WTC11 (cell line): Measurements from ENCODE around the gene TAS2R16. TPM values are rescaled to one million over a fixed set of nuclear protein-coding genes. Genes with fewer than 3 reads are reported as not detected.

Source experiments
- ATAC-seq: fragments of 200-7000 bp; cut with Tn5 transposase; 2 replicates; pipeline ENCODE4 v1.10.0; 2021; ENCODE audit warnings: mild to moderate bottlenecking, moderate library complexity
- CTCF ChIA-PET: fragments of 300-600 bp; sonication (Branson Sonifier 250); formaldehyde crosslinking; loops from one replicate; lab custom pipeline; 2021; ENCODE audit warnings: antibody characterized with exemption; lab: Charles Lee
- POLR2A ChIA-PET: fragments of 350-600 bp; sonication (Branson Sonifier 250); formaldehyde crosslinking; loops from one replicate; lab custom pipeline; 2021; ENCODE audit warnings: antibody characterized with exemption; lab: Charles Lee
- DNase-seq: peaks from one replicate; pipeline ENCODE4 v3.0.0; 2021; ENCODE audit warnings: low spot score
- H3K27ac Mint-ChIP-seq: 2 replicates; pipeline ENCODE4 v1.8.0; 2021; ENCODE audit warnings: mixed read lengths
- H3K27me3 Mint-ChIP-seq: 2 replicates; pipeline ENCODE4 v1.8.0; 2021; ENCODE audit warnings: low read depth, mild to moderate bottlenecking, moderate library complexity, mixed read lengths
- H3K36me3 Mint-ChIP-seq: 2 replicates; pipeline ENCODE4 v1.8.0; 2021; ENCODE audit warnings: mixed read lengths
- H3K4me1 Mint-ChIP-seq: 2 replicates; pipeline ENCODE4 v1.8.0; 2022; ENCODE audit warnings: mixed read lengths
- H3K4me3 Mint-ChIP-seq: 2 replicates; pipeline ENCODE4 v1.8.0; 2021; ENCODE audit warnings: mild to moderate bottlenecking, moderate library complexity, mixed read lengths
- H3K9me3 Mint-ChIP-seq: 2 replicates; pipeline ENCODE4 v1.8.0; 2021; ENCODE audit warnings: mixed read lengths
- JAZF1 ChIP-seq: fragments of 250-450 bp; sonication (Bioruptor Pico); IDR thresholded peaks from 2 replicates; pipeline ENCODE4 v1.9.0; 2021; ENCODE audit warnings: moderate library complexity, mild to moderate bottlenecking, inconsistent platforms
- MXD4 ChIP-seq: fragments of 250-450 bp; sonication (Bioruptor Pico); IDR thresholded peaks from 2 replicates; pipeline ENCODE4 v1.8.0; 2021; ENCODE audit warnings: mild to moderate bottlenecking, moderate library complexity, borderline replicate concordance
- NR2C2 ChIP-seq: sonication (generic); formaldehyde crosslinking; IDR thresholded peaks from 2 replicates; pipeline ENCODE4 v1.8.0; 2022; ENCODE audit warnings: mild to moderate bottlenecking, missing genetic modification reagents
- RORB ChIP-seq: fragments of 250-450 bp; sonication (Bioruptor Pico); IDR thresholded peaks from 2 replicates; pipeline ENCODE4 v1.9.0; 2021; ENCODE audit warnings: mild to moderate bottlenecking
- SMAD4 ChIP-seq: sonication (generic); formaldehyde crosslinking; IDR thresholded peaks from 2 replicates; pipeline ENCODE4 v1.8.0; 2022; ENCODE audit warnings: mild to moderate bottlenecking, missing genetic modification reagents
- ZNF121 ChIP-seq: sonication (generic); formaldehyde crosslinking; IDR thresholded peaks from 2 replicates; pipeline ENCODE4 v1.8.0; 2023; ENCODE audit warnings: missing genetic modification reagents
- ZNF232 ChIP-seq: sonication (generic); formaldehyde crosslinking; IDR thresholded peaks from 2 replicates; pipeline ENCODE4 v1.8.0; 2022; ENCODE audit warnings: mild to moderate bottlenecking, missing genetic modification reagents
- ZNF263 ChIP-seq: sonication (generic); formaldehyde crosslinking; IDR thresholded peaks from 2 replicates; pipeline ENCODE4 v1.8.1; 2022; ENCODE audit warnings: low read depth, mild to moderate bottlenecking, moderate library complexity, missing genetic modification reagents
- ZNF317 ChIP-seq: sonication (generic); formaldehyde crosslinking; IDR thresholded peaks from 2 replicates; pipeline ENCODE4 v1.8.1; 2023; ENCODE audit warnings: low read depth, mild to moderate bottlenecking, moderate library complexity, missing genetic modification reagents, borderline replicate concordance
- ZNF423 ChIP-seq: fragments of 250-450 bp; sonication (Bioruptor Pico); IDR thresholded peaks from 2 replicates; pipeline ENCODE4 v2.1.2; 2022; ENCODE audit warnings: mild to moderate bottlenecking, moderate library complexity
- total RNA-seq: library from RNA; stranded (reverse); gene quantifications from 3 replicates; pipeline ENCODE4 v1.2.3, GENCODE V29; 2021
- TF ChIP-seq, protein P1 (sequence below): sonication (generic); formaldehyde crosslinking; conservative IDR thresholded peaks from 2 replicates; pipeline ENCODE4 v1.8.1; 2022; ENCODE audit warnings: mild to moderate bottlenecking, missing genetic modification reagents
- TF ChIP-seq, protein P2 (sequence below): sonication (generic); formaldehyde crosslinking; IDR thresholded peaks from 2 replicates; pipeline ENCODE4 v1.8.1; 2022; ENCODE audit warnings: mild to moderate bottlenecking, missing genetic modification reagents, moderate library complexity, borderline replicate concordance
- TF ChIP-seq, protein P3 (sequence below): sonication (generic); formaldehyde crosslinking; IDR thresholded peaks from 2 replicates; pipeline ENCODE4 v1.8.1; 2023; ENCODE audit warnings: mild to moderate bottlenecking, missing genetic modification reagents
- TF ChIP-seq, protein P4 (sequence below): fragments of 250-450 bp; sonication (Bioruptor Pico); IDR thresholded peaks from 2 replicates; pipeline ENCODE4 v1.8.0; 2021; ENCODE audit warnings: mild to moderate bottlenecking
- TF ChIP-seq, protein P5 (sequence below): sonication (generic); formaldehyde crosslinking; IDR thresholded peaks from 2 replicates; pipeline ENCODE4 v1.8.1; 2023; ENCODE audit warnings: mild to moderate bottlenecking, moderate library complexity, missing genetic modification reagents

Gene TAS2R16
- total RNA-seq, 1 experiment from 2014 or later: not detected

DNA sequence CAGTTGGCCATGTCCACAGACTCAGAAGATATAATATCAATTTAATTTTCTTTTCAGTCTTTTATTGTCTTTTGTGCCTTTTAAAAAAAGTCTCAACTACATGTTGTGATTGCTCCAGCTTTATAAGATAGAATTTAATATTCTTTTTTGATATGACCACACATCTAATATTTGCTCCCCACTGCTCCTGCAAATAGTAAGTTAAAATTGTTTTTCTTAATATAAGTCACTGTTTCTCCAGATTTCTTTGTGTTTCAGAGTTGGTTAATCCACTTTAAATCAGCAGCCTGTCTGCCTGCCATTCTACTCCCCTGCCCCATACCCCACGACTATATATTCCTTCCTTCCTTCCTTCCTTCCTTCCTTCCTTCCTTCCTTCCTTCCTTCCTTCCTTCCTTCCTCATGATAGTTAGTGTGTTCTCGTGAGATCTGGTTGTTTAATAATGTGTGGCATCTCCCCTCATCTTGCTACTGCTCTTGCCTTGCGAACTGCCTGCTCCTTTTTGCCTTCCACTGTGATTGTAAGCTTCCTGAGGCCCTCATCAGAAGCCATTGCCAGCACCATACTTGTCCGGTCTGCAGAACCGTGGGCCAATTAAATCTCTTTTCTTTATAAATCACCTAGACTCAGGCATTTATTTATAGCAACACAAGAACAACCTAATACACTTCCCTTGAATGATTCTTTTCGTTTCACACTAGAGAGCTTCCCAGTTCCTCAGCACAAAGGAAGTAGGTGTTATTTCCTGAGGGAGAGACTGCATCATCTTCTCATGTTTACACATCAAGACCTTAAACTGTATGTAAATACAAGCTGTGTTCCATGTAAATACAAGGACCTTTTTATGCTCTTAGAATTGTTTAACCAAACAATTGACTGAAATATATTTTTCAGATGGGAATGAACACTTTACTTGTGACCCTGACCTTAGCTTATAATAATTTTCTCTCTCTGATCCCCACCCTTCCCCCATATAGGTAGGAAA is 24.5 kb downstream of the TAS2R16 start (continued):
- TF ChIP-seq, protein P1, sequence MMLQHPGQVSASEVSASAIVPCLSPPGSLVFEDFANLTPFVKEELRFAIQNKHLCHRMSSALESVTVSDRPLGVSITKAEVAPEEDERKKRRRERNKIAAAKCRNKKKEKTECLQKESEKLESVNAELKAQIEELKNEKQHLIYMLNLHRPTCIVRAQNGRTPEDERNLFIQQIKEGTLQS (CRISPR knock-in tag): no peak
- TF ChIP-seq ZNF263: no peak
- TF ChIP-seq, protein P2, sequence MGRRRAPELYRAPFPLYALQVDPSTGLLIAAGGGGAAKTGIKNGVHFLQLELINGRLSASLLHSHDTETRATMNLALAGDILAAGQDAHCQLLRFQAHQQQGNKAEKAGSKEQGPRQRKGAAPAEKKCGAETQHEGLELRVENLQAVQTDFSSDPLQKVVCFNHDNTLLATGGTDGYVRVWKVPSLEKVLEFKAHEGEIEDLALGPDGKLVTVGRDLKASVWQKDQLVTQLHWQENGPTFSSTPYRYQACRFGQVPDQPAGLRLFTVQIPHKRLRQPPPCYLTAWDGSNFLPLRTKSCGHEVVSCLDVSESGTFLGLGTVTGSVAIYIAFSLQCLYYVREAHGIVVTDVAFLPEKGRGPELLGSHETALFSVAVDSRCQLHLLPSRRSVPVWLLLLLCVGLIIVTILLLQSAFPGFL (CRISPR knock-in tag): no peak
- TF ChIP-seq, protein P3, sequence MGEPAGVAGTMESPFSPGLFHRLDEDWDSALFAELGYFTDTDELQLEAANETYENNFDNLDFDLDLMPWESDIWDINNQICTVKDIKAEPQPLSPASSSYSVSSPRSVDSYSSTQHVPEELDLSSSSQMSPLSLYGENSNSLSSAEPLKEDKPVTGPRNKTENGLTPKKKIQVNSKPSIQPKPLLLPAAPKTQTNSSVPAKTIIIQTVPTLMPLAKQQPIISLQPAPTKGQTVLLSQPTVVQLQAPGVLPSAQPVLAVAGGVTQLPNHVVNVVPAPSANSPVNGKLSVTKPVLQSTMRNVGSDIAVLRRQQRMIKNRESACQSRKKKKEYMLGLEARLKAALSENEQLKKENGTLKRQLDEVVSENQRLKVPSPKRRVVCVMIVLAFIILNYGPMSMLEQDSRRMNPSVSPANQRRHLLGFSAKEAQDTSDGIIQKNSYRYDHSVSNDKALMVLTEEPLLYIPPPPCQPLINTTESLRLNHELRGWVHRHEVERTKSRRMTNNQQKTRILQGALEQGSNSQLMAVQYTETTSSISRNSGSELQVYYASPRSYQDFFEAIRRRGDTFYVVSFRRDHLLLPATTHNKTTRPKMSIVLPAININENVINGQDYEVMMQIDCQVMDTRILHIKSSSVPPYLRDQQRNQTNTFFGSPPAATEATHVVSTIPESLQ: no peak
- TF ChIP-seq, protein P4, sequence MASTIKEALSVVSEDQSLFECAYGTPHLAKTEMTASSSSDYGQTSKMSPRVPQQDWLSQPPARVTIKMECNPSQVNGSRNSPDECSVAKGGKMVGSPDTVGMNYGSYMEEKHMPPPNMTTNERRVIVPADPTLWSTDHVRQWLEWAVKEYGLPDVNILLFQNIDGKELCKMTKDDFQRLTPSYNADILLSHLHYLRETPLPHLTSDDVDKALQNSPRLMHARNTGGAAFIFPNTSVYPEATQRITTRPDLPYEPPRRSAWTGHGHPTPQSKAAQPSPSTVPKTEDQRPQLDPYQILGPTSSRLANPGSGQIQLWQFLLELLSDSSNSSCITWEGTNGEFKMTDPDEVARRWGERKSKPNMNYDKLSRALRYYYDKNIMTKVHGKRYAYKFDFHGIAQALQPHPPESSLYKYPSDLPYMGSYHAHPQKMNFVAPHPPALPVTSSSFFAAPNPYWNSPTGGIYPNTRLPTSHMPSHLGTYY (CRISPR knock-in tag): no peak
- no peak for TF ChIP-seq MXD4
- no peak for TF ChIP-seq ZNF232 (CRISPR knock-in tag)

DNA sequence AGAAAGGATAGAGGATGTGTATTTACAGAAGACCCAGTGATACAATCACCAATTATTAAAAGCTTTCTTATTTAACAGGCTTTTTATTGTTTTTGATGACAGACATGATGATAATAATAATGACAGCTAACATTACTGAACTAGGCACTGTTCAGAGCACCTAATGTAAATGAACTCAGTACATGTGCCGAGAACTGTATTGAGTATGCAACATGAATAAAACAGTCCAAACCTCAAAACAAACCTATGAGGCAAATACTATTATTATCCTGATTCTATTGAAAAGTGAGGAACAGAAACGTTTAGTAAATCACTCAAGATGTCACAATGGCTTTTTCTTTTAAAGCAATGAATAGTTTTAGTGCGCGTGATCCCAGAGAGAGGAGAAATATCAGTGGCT is 27.1 kb downstream of the TAS2R16 start:
- H3K4me3 Mint-ChIP-seq: no peak overlapping the region
- TF ChIP-seq SMAD4 (CRISPR knock-in tag): no peak
- no peak for TF ChIP-seq ZNF317 (CRISPR knock-in tag)
- TF ChIP-seq, protein P5, sequence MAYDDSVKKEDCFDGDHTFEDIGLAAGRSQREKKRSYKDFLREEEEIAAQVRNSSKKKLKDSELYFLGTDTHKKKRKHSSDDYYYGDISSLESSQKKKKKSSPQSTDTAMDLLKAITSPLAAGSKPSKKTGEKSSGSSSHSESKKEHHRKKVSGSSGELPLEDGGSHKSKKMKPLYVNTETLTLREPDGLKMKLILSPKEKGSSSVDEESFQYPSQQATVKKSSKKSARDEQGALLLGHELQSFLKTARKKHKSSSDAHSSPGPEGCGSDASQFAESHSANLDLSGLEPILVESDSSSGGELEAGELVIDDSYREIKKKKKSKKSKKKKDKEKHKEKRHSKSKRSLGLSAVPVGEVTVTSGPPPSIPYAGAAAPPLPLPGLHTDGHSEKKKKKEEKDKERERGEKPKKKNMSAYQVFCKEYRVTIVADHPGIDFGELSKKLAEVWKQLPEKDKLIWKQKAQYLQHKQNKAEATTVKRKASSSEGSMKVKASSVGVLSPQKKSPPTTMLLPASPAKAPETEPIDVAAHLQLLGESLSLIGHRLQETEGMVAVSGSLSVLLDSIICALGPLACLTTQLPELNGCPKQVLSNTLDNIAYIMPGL: no peak
- no peak for TF ChIP-seq ZNF121 (CRISPR knock-in tag)
- TF ChIP-seq NR2C2 (CRISPR knock-in tag): no peak
- TF ChIP-seq RORB (CRISPR knock-in tag): no peak
- TF ChIP-seq JAZF1 (CRISPR knock-in tag): no peak
- no peak for TF ChIP-seq ZNF423 (CRISPR knock-in tag)
- TF ChIP-seq, protein P3: no peak
- TF ChIP-seq, all 79 proteins: peak for 0
- DNase-seq (no peak), ATAC-seq (no peak)
- H3K36me3 Mint-ChIP-seq: no peaks in the 10 kb centered on the region
- ChIA-PET CTCF (no interaction called here), POLR2A (interaction anchor here (0.6 kb wide), 1 partner anchor 186 kb away, joined by 3 read pairs; no protein-coding TSS in a partner anchor)
- peaks cover 25% of the 10 kb centered on the region for H3K4me1 Mint-ChIP-seq
- H3K27me3 Mint-ChIP-seq: no peaks in the 10 kb centered on the region
- H3K9me3 Mint-ChIP-seq: no peaks in the 10 kb centered on the region
- H3K27ac Mint-ChIP-seq: no peak overlapping the region
